ENCODE results near the gene UBIAD1.
"Not testable (repeated sequence)": the region's sequence is repeated elsewhere in the genome, so short reads cannot be mapped to it uniquely, and the experiment has no call there.

Gene UBIAD1

DNA sequence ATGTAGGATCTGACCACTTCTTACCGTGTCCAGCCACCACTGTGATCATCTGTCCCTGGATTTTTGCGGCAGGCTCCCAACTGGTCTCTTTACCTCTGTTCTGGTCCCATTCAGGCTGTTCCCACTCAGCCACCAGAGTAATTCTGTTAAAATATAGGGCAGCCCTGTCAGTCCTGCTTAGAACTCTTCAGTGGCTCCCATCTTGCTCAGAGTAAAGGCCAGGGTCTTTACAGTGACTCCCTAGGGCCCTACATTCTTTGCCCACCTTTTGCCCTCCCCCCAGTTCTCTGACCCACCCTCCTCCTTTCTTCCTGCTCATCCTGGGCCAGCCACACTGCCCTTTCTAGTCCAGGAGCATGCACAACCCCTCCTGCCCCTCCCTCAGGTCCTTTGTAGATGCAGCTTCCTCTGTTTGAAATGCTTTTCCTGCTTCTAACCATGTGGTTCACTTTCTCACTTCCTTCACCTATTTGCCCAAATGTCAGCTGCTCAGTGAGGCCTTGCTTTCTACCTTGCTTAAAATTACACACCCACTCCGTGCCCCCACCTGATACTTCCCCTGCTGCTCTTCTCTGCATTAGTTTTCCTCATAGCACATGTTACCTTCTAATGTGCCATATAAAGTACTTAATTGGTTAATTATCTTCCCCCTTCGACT is 7.8 kb downstream of the UBIAD1 start:
- DNase-seq, result no peak

DNA sequence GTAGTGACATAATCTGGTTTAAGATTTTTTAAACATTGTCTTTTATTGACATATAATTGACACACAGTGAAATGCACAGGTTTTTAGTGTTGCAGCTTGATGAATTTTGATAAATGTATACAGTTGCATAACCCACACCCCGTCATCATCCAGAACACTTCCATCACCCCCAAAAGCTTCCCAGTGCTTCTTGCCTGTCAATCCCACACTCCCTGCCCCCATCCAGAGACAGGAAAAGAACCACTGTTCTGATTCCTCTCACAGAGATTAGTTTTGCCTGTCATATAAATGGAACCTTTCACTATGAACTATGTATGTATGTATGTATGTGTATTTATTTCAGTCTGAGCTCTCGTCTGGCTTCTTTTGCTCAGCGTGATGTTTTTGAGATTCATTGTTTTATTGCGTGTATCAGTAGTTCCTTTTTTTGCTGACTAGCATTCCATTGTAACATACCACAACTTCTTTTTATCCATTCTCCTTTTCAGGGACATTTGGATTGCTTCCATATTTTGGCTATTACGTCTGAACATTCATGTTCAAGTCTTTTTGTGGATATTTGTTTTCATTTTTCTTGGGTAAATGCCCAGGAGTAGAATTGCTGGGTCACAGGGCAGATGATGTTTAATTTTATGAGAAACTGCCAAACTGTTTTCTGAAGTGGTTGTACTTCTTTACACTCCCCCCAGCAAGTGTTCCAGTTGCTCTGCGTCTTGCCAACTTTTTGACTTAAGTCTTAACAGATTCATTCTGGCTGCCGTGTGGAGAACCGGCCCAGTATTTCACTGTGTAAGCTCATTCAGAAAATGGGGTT is 8.7 kb downstream of the UBIAD1 start:
- no peak for DNase-seq

DNA sequence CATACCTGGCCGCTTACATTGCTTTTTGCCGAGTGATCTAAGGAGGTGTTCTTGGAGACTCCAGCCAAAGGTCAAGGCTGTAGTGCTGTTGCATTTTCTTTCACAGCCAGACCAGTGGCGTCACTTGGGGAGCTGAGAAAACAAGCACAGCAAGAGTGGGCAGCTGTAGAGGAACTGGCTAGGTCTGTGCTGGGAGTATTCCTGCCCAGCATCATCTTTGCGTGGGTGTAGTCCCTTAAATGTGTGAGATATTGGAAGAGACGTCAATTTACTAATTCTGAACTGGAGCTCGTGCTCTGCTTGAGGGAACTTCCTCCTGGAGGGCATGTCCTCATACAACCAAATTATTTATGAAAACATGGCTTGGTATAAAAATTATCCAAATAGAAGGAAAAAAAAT is 10.2 kb downstream of the UBIAD1 start:
- no peak for DNase-seq

DNA sequence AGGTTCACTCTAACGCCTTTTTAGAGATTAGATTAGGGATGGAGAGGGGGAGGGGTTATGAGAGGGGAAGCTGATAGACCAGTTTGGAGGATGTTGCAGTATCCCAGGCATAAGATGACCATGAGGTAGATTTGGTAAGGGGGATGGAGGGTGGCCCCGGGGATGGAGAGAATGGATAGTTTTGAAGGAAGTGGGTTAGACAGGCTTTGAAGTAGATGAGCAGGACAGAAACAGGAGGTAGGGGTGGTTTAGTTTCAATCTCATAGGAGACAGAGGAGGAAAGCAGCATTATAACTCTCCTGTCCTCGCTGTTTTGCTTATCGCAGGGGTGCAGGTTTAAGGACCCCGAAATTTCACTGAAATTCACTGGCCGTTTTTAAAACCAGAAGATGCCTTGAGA is 11.8 kb downstream of the UBIAD1 start:
- DNase-seq, result no peak

DNA sequence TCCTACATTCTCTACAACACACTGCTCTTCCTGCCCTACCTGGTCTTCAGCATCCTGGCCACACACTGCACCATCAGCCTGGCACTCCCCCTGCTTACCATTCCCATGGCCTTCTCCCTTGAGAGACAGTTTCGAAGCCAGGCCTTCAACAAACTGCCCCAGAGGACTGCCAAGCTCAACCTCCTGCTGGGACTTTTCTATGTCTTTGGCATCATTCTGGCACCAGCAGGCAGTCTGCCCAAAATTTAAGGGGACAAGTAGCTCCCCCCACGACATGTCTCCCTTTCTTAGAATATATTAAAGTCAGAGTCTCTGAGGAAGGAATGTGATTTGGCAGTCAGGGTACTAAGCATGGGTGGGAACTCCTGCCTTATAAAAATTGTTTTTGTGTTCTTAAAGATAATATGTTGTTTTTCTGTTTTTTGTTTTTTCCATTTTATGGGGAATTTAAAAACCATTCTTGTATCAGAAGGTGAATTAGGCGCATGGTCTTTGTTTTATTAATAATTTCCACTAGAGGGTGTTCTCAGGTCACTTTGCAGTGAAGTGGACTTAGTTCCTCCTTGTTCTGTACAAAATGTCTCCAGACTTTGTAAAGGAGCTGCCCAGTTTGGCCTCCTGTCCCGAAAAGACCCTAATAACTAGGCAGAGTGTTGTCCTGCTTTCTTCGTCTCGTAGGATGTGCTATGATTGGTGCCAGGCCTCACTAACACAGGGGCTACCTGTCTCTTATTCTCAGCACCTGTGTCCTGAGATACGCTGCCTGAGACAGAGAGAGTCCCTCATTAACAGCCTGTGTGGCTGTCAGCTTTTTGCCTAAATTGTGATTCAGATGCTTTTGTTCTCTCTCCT is 13.1 kb downstream of the UBIAD1 start:
- DNase-seq, result no peak

DNA sequence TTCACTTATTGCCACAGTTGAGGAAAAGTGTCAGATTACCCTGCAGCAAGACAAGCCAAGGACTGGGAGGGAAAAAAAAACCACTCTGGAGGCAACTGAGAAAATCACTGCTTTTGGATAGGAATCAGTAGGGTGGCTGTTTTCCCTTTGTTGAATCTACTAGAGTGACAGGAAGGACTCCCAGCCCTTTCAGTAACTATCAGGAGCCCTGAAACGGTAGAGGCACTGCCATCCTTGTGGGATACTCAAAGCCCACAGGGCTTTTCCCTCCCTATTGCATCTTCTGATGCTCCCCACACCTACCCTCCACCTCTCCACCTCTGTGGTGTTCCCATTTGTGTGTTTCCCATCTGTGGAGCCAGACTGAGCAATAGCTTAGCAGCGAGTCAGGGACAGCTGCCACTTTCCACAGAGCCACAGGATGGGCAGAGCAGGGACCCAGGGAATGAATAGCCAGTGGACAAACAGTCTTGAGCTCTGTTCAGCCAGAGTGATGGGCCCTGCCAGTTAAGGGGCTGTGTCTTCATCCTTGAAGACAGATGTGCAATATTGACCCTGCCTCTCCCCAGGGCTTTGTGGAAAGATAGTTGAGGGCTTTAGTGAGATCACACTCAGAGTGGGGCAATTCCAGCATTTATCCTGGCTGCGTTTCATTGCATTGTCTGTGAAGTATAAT is 13.9 kb downstream of the UBIAD1 start:
- no peak for DNase-seq

DNA sequence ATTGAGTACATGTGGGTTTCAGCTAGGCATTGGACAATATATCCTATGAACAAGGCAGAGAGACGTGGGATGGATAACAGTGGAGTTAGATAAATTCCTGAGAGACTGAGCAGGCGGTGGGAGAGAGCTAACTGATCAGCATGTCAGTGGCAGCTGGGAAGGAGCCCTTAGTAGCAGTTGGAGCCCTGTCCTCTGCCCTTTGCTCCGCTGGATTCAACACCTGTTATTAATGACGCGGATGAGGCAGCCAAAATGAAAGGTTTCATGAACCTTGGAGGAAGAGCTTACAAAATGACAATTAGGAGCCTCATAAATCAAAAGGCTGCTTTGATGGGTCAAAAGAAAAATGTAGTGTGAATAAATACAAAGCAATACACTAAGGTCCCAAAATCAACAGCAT is 16.1 kb downstream of the UBIAD1 start:
- no peak for DNase-seq

DNA sequence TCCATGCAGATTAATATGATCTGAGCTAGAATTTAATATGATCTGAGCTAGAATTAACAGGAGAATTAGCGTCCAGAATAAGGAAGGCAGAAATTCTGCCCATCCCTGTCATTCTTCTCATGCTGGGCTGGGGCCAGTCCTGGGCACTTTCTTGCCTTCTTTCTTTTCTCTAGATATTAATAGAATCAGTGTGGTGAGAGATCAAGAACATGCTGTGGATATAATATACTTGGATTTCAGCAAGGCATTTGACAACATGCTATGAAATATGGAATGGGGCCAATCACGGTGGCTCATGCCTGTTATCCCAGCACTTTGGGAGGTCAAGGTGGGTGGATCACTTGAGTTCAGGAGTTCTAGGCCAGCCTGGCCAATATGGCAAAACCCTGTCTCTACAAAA is 18.1 kb downstream of the UBIAD1 start:
- DNase-seq, result no peak

DNA sequence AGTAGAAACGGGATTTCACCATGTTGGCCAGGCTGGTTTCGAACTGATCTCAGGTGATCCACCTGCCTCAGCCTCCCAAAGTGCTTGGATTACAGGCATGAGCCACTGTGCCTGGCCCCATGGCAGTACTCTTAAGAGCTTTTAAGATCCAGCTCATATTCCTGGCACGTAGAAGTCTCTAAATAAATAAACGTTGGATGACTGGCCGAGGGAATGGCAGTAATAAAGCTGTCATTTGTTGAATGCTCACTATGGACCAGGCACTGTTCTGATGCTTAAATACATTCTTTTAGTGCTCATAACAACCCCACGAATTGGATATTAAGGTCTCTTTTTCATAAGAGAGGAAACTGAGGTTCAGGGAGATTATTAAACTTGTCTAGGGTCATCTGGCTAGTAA is 20.9 kb downstream of the UBIAD1 start:
- no peak for DNase-seq

DNA sequence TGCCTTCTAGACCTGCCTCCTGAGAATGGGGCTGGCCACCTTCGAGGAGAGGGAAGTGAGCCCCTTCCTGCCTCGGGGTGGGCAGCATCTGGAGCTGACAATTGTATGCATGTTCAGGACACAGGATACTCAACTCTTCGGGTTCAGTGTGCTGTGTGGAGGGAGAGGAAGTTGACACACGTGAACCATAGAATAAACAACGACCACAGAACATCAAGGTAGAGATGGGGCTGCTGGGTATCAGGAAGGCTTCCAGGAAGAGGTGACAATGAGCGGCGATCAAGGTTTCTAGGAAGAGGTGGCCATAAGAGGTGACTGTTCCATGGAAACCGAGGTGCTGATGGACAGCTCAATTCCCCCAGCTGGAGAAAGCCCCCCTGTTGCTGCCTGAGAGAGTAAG is 22.0 kb downstream of the UBIAD1 start:
- no peak for DNase-seq

DNA sequence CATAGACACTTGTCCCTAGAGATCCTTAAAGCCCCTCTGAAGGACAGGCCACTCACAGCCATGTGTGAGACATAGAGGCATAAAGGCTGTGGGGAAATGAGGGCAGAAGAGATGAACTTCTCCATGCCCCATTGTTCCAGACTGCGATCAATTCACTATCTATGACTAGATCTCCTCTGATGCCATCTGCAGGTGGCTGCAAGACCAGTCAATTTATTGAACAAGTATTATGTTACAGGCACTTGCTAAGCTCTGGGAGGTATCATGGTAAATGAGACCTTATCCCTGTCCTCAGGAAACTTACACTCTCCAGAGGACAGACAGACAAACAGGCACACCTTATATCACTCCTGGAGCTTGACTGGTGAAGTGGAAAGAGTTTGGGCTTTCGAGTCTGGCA is 22.9 kb downstream of the UBIAD1 start:
- no peak for DNase-seq

DNA sequence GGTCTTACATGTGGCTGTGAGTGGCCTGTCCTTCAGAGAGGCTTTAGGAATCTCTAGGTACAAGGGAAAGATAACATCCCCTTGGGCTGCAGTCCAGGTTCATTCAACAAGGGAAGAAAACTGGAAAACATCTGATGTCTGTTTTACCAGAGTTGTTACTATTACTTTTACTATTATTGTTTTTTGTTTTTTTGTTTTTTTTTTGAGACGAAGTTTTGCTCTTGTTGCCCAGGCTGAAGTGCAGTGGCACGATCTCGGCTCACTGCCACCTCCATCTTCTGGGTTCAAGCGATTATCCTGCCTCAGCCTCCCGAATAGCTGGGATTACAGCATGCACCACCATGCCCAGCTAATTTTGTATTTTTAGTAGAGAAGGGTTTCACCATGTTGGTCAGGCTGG is 24.8 kb downstream of the UBIAD1 start:
- not testable (repeated sequence) for DNase-seq

DNA sequence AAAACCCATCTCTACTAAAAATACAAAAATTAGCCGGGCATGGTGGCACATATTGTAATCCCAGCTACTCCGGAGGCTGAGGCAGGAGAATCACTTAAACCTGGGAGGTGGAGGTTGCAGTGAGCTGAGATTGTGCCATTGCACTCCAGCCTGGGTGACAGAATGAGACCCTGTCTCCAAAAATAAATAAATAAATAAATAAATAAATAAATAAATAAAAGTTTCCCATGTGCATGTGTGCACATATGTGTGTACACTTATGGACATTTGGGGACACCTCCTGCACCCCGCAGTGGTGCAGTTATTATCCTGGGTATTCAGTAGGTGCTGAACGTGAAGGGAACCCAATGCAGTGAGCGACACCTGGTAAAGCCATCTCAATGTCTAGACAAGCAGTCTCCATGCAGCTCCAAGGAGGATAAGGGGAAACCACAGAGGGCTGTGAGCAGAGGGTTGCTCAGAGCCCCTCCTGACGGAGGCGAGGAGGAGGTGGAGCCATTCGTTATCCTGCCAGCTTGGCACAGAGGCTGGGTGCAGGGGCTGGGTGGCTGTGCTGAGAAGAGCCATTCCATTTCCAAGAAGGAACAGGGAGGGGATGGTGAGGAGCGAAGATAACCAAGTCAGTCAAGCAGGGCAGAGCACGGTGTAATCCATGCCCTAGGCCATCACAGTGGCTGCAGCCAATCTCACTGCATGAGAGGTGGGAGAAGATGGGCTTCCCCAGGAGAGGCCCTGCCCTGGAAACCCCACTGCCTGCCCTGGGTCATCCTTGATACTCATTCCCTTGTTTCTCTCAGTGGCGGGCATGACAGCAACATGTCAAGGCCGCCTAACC is 25.6 kb downstream of the UBIAD1 start:
- no peak for DNase-seq

DNA sequence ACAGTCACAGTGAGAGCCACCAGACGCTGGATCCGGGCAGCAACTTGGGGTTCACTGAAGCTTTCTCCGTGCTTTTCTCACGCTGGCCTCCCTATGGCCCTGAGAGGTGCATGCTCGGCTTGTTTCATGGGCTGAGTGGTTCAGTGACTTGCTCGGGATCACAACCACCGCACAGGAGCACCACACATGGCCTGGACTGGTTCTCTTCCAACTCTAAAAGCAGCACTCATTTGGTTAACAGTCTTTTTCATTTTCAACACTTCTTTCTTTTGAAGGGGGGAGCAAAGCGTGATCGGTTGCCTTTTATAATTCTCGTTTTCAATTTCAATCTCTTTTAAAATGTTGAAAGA is 26.2 kb downstream of the UBIAD1 start:
- no peak for DNase-seq

DNA sequence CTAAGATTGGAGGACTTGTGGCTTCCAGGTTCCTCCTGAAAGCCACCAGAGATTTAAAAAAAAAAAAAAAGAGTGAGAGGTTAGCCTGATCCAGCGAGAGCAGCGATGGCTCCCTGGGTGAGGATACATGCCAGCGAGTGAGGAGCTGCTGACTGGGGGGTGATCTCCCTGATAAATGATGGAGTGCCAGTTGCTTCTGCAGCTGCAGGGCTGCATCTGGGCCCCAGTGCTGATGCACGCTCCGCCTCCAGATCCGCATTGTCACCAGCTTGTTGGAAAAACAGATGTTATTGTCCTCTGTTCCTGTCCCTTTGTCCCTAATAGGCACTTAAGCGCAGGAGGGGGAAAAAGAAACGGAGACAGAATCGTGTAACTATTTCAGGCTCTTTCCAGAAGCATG is 28.6 kb downstream of the UBIAD1 start:
- DNase-seq, result no peak

DNA sequence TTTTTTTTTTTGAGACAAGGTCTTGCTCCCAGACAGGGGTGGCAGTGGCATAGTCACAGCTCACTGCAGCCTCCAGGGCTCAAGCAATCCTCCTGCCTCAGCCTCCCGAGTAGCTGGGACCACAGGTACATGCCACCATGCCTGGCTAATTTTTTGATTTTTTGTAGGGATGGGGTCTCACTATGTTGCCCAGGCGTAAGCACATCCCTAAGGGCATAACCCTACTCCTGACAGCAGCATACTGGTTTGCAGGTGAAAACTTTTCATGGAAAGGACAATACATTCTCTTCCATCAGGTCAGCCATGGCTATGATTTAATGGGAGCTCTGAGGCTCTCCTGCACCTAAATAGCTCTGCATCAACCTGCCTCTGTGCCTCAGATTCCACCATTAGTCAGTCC is 29.4 kb downstream of the UBIAD1 start:
- DNase-seq, result no peak

DNA sequence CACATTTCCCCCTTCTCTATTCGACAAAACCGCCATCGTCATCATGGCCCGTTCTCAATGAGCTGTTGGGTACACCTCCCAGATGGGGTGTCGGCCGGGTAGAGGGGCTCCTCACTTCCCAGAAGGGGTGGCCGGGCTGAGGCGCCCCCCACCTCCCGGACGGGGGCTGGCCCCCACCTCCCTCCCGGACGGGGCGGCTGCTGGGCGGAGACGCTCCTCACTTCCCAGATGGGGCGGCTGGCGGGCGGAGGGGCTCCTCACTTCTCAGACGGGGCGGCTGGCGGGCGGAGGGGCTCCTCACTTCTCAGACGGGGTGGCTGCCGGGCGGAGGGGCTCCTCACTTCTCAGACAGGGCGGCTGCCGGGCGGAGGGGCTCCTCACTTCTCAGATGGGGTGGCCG is 32.5 kb downstream of the UBIAD1 start:
- DNase-seq, result not testable (repeated sequence)

DNA sequence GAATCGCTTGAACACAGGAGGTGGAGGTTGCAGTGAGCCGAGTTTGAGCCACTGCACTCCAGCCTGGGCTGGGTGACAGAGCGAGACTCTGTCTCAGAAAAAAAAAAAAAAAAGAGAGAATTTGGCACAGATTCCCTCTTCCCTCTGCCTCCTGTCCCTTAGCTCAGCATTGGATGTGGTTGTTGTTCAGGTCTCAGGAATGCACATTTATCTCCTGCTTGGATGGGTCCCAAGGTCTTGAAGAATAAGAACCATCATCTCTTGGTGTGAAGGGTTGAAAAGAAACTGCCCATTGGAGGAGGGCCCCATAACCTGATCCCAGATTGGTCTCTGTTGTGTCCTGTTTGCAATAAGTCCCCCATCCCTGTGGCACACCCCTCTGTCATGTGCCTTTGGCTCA is 34.9 kb downstream of the UBIAD1 start:
- no peak for DNase-seq

DNA sequence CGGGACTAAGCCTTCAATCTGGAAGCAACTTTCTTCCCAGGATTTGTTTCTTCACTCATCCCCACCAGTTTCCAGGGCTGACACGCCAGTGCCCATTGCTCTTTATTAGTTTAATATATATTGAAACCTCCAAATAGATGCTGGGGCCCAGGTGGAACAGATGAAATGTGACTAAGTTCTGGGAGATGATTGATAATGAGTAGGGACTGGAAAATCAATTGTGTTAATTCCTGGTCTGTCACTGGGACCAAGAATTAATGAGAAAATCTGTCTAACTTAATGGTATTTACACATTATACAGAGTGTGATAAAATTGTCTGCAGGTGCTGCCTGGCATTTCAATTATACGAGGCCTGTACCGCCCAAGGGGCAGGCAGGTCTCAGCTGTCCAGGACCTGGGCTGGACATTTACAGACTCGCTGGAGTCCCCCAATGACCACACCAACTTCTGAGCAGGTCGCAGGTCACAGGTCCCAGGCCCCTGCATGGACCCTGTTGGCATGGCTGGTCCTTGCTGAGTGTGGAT is 35.8 kb downstream of the UBIAD1 start:
- DNase-seq, result no peak

DNA sequence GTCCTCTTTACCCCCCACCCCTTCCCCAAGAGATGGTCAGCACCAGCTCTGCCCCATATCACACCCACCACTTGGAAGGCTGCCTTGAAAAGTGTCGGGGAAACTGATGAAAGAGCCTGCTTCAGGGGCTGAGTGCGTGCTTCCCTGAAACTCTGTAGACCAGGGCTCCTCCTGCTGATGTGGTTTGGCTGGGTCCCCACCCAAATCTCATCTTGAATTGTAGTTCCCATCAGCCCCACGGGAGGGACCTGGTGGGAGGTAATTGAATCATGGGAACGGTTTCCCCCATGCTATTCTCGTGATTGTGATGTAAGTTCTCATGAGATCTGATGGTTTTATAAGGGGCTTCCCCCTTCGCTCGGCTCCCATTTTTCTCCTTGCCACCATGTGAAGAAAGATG is 36.4 kb downstream of the UBIAD1 start:
- no peak for DNase-seq

DNA sequence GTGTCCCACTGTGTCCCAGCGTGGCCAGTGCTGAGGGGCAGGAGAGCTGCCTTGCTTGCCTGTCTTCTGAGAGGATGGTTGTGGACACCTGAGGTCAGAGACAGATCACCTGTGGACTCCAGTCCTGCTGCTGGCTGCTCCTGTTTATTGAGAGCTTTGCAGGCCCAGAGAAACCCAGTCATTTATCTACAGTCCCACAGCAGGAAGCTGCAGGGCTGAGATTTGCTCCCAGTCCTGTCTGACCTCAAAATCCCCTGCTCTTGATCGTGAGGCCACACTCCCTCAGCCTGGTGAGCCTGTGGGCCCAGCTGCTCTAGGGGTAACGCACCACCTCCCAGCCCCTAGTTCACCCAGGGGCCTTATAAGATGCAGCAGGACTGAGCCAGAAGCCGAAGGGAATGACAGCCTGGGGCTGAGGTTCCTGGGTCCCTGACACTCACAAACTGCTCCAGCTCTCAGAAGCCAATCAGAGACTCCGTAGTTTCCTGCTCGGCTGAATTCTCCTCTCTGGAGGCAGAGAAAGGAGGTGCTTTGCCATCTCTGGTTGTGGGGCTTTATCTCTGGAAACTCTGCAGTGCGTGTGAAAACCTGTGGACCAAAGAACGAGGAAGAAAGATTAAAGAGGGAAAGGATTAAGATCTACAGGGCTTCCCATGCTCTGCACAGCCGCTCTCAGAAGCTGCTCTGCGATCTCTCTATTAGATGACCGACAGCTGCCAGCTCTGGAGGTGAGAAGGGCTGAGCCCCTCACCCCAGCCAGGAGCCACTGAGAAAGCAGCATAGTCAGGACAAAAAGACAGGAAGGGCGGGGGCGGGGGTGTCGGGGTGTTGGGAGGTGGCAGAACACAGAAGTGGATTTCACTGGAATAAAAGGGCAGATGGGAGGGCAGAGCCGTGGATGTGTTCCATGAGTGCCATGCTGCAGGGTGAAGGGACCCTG is 39.1 kb downstream of the UBIAD1 start:
- DNase-seq, result no peak

All from NCI-H2081 treated with DMSO at 0.1 percent for 48 hours (cell line).